ENCODE measurements around the gene CLEC2L.

CLEC2L gene

DNA sequence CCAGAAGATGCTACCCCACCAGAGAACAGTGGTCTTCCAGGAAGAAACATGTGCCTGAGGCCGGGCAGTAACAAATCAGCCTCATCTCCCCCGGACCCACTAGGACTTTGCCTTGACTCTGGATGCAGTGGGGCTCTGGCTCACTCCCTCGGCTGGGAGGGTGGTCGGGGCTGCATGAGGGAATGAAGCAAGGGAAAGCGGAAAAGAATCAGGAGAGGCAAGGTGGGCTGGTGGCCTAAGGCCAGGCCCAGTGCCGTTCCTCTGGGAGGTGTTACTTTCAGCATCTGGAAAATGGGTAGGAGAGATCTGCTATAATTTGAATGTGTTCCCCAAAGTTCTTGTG, 51.8 kb downstream of the CLEC2L start:
- H3K4me3 ChIP-seq (ENCODE audit: low read depth in 1 of 2, low read length in 2 of 2), result no peak overlapping the region
- no peaks in the 10 kb centered on the region for H3K27me3 ChIP-seq (ENCODE audit: insufficient read depth, low read length, poor library complexity)
- peaks cover 3% of the 10 kb centered on the region; the same call in 1 of the 2 replicates for H3K36me3 ChIP-seq (ENCODE audit: insufficient read depth, low read length)
- no peaks in the 10 kb centered on the region for H4K20me1 ChIP-seq (ENCODE audit: insufficient read depth, low read length)
- no peaks in the 10 kb centered on the region for H3K9me3 ChIP-seq (ENCODE audit: insufficient read depth, low read length, severe bottlenecking)
- DNase-seq (no peak), ATAC-seq (ENCODE audit: insufficient read depth, low read depth) (no peak)
- no peak overlapping the region for H3K9ac ChIP-seq (ENCODE audit: low read depth, low read length)
- H2AFZ ChIP-seq (ENCODE audit: low read depth, low read length), result no peak overlapping the region
- H3K79me2 ChIP-seq (ENCODE audit: insufficient read depth, low read length), result no peaks in the 10 kb centered on the region
- no peak overlapping the region for H3K4me2 ChIP-seq (ENCODE audit: insufficient read depth, low read length)
- TF ChIP-seq, protein P1, sequence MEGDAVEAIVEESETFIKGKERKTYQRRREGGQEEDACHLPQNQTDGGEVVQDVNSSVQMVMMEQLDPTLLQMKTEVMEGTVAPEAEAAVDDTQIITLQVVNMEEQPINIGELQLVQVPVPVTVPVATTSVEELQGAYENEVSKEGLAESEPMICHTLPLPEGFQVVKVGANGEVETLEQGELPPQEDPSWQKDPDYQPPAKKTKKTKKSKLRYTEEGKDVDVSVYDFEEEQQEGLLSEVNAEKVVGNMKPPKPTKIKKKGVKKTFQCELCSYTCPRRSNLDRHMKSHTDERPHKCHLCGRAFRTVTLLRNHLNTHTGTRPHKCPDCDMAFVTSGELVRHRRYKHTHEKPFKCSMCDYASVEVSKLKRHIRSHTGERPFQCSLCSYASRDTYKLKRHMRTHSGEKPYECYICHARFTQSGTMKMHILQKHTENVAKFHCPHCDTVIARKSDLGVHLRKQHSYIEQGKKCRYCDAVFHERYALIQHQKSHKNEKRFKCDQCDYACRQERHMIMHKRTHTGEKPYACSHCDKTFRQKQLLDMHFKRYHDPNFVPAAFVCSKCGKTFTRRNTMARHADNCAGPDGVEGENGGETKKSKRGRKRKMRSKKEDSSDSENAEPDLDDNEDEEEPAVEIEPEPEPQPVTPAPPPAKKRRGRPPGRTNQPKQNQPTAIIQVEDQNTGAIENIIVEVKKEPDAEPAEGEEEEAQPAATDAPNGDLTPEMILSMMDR (IDR thresholded peaks at IDR 0.05; ENCODE audit: borderline replicate concordance, extremely low read depth, low read length, poor library complexity, severe bottlenecking), result no peak
- TF ChIP-seq EZH2 (IDR thresholded peaks at IDR 0.05; ENCODE audit: borderline replicate concordance, low read depth, low read length, severe bottlenecking), result no peak
- no peaks in the 10 kb centered on the region for H3K4me1 ChIP-seq (ENCODE audit: insufficient read depth, low read length)
- H3K27ac ChIP-seq (ENCODE audit: low read length), result no peak overlapping the region

- DNase-seq (no peak), ATAC-seq (ENCODE audit: insufficient read depth, low read depth) (no peak)
- H2AFZ ChIP-seq (ENCODE audit: low read depth, low read length), result no peak overlapping the region
- no peak overlapping the region for H3K27ac ChIP-seq (ENCODE audit: low read length)
- no peak overlapping the region for H3K4me3 ChIP-seq (ENCODE audit: low read depth in 1 of 2, low read length in 2 of 2)
- TF ChIP-seq EZH2 (IDR thresholded peaks at IDR 0.05; ENCODE audit: borderline replicate concordance, low read depth, low read length, severe bottlenecking), result no peak
- TF ChIP-seq, protein P1 (IDR thresholded peaks at IDR 0.05; ENCODE audit: borderline replicate concordance, extremely low read depth, low read length, poor library complexity, severe bottlenecking), result no peak
- no peaks in the 10 kb centered on the region for H4K20me1 ChIP-seq (ENCODE audit: insufficient read depth, low read length)
- peaks cover 3% of the 10 kb centered on the region; the same call in 1 of the 2 replicates for H3K36me3 ChIP-seq (ENCODE audit: insufficient read depth, low read length)
- H3K27me3 ChIP-seq (ENCODE audit: insufficient read depth, low read length, poor library complexity), result no peaks in the 10 kb centered on the region
- no peak overlapping the region for H3K4me2 ChIP-seq (ENCODE audit: insufficient read depth, low read length)
- H3K9me3 ChIP-seq (ENCODE audit: insufficient read depth, low read length, severe bottlenecking), result no peaks in the 10 kb centered on the region
- H3K9ac ChIP-seq (ENCODE audit: low read depth, low read length), result no peak overlapping the region
- no peaks in the 10 kb centered on the region for H3K79me2 ChIP-seq (ENCODE audit: insufficient read depth, low read length)
- H3K4me1 ChIP-seq (ENCODE audit: insufficient read depth, low read length), result no peaks in the 10 kb centered on the region
These were observed 52.9 kb downstream of the CLEC2L start for GRCh38 chr7:139576179-139576973.

DNA sequence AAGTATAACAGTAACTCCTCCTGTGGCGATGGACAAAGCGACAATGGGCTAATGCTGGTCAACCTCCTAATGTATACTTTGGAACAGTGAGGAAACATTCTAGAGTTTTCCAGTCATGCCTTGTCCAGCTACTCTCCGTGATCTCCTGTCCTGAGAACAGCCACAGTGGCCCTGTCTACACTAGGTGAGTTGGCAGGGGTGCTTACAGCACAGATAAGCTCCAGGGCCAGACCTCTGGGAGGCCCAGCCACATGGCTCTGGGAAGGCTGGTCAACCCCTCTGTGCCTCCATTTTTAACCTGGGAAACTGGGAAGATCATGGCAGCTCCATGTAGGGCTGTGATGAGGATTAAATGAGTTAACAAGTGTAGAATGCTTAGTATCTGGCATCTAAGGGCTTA, 57.0 kb downstream of the CLEC2L start:
- H3K79me2 ChIP-seq (ENCODE audit: insufficient read depth, low read length), result no peaks in the 10 kb centered on the region
- peaks cover 11% of the 10 kb centered on the region; the same call in 1 of the 2 replicates for H3K36me3 ChIP-seq (ENCODE audit: insufficient read depth, low read length)
- no peak overlapping the region for H2AFZ ChIP-seq (ENCODE audit: low read depth, low read length)
- DNase-seq (no peak), ATAC-seq (ENCODE audit: insufficient read depth, low read depth) (no peak)
- H3K9ac ChIP-seq (ENCODE audit: low read depth, low read length), result no peak overlapping the region
- no peak overlapping the region for H3K4me3 ChIP-seq (ENCODE audit: low read depth in 1 of 2, low read length in 2 of 2)
- H3K4me2 ChIP-seq (ENCODE audit: insufficient read depth, low read length), result no peak overlapping the region
- no peak overlapping the region for H3K27ac ChIP-seq (ENCODE audit: low read length)
- no peaks in the 10 kb centered on the region for H3K27me3 ChIP-seq (ENCODE audit: insufficient read depth, low read length, poor library complexity)
- TF ChIP-seq EZH2 (IDR thresholded peaks at IDR 0.05; ENCODE audit: borderline replicate concordance, low read depth, low read length, severe bottlenecking), result no peak
- TF ChIP-seq, protein P1 (IDR thresholded peaks at IDR 0.05; ENCODE audit: borderline replicate concordance, extremely low read depth, low read length, poor library complexity, severe bottlenecking), result no peak
- H3K4me1 ChIP-seq (ENCODE audit: insufficient read depth, low read length), result no peaks in the 10 kb centered on the region
- H3K9me3 ChIP-seq (ENCODE audit: insufficient read depth, low read length, severe bottlenecking), result no peaks in the 10 kb centered on the region
- H4K20me1 ChIP-seq (ENCODE audit: insufficient read depth, low read length), result no peaks in the 10 kb centered on the region

All from DND-41 (cell line).